Right lobe of liver (tissue), 6 donors: ENCODE measurements around the gene MYMK. TPM values are rescaled to one million over a fixed set of nuclear protein-coding genes. Genes with fewer than 3 reads are reported as not detected.

Experiments used
- ATAC-seq, 4 donors: fragments of 200-7000 bp; cut with Tn5 transposase; one replicate each; pipeline ENCODE4 v1.9.1; 2020; ENCODE audit warnings: mild to moderate bottlenecking in 4 of 4, moderate library complexity in 4 of 4
- DNase-seq, 3 donors: peaks; one replicate each; pipeline ENCODE4 v3.0.0-alpha.2; 2020
- H3K27ac ChIP-seq, 3 donors: fragments of 200-600 bp; one replicate each; pipeline ENCODE4 v1.8.0; 2022
- H3K27me3 ChIP-seq, 2 donors: fragments of 200-600 bp; one replicate each; pipeline ENCODE4 v1.8.0; 2022
- H3K36me3 ChIP-seq, 4 donors: fragments of 200-600 bp; sonication (generic) in 1 of 4; one replicate each; pipeline versions ENCODE4 v1.5.1 to v1.8.0; 2017 to 2022; ENCODE audit warnings: control low read depth in 1 of 4
- H3K4me1 ChIP-seq, 4 donors: fragments of 200-600 bp; sonication (generic) in 1 of 4; one replicate each; pipeline versions ENCODE4 v1.5.1 to v1.8.0; 2017 to 2022; ENCODE audit warnings: control low read depth in 1 of 4
- H3K4me3 ChIP-seq, 3 donors: fragments of 200-600 bp; one replicate each; pipeline ENCODE4 v1.8.0; 2022
- H3K9me3 ChIP-seq, 4 donors: fragments of 200-600 bp; sonication (generic) in 1 of 4; one replicate each; pipeline versions ENCODE4 v1.5.1 to v1.8.0; 2017 to 2022; ENCODE audit warnings: control low read depth in 1 of 4
- POLR2A ChIP-seq: fragments of 450-650 bp; IDR thresholded peaks from one replicate; pipeline ENCODE4 v1.6.1; 2017; ENCODE audit warnings: antibody characterized with exemption, mild to moderate bottlenecking
- WGBS: methylation state at CpG from one replicate; pipeline ENCODE4 v1.1.6; 2018; ENCODE audit warnings: low coverage, low lambda C conversion rate; ENCODE audit not compliant: insufficient coverage; ENCODE audit errors: missing lambda C conversion rate; 5-methylcytosine and 5-hydroxymethylcytosine counted together
- intact Hi-C, 2 donors: fragments of 100-400 bp; cut with DNase I; formaldehyde crosslinking; loops; one replicate each; pipeline versions ENCODE4 v1.11.2 to v1.14.1; 2022
- total RNA-seq, 6 experiments: library from RNA; depleted of rRNA in 2 of 6; stranded (reverse); fragments of >200 nt in 2 of 6; fragmentation: NEBNext Ultra II Directional in 3 of 6; extraction: Animal tissue kit (Norgen Biotek cat#: 25700) in 3 of 6; gene quantifications; one replicate each; pipeline versions ENCODE4 v1.1.0 to v1.2.4, GENCODE V29; 2016 to 2023
- TF ChIP-seq, protein P1 (sequence below), 4 donors: fragments of 200-600 bp in 3 of 4; fragments of 450-650 bp in 1 of 4; IDR thresholded peaks; one replicate each; pipeline versions ENCODE4 v1.5.1 to v1.8.0; 2016 to 2022; ENCODE audit warnings: antibody characterized with exemption in 4 of 4, mild to moderate bottlenecking in 2 of 4
- donor health status: DM: no; HTN: yes; CAD: no.
- donor health status: DM: no; HTN: no; CAD: no.
- donor health status: DM: no; HTN: no; CAD: no.
- donor health status: DM: no; HTN: yes; CAD: no.
- donor health status: DM: no; HTN: yes; CAD: no.

The MYMK gene
- total RNA-seq, 6 experiments from 2014 or later: not detected

GRCh38 chr9:133554729-133555128, 30.0 kb upstream of the MYMK start:
- Histone ChIP-seq H3K4me1 (no peaks in the 10 kb centered on the region), H3K9me3 (no peaks in the 10 kb centered on the region), H3K27me3 (no peaks in the 10 kb centered on the region), H3K36me3 (no peaks in the 10 kb centered on the region), H3K4me3 (no peak overlapping the region), H3K27ac (no peak overlapping the region)
- no peak for ATAC-seq
- WGBS: 95% methylated on average over 3 of the region's 8 CpGs
- no peak for DNase-seq
- no peak for TF ChIP-seq POLR2A
- TF ChIP-seq, protein P1, sequence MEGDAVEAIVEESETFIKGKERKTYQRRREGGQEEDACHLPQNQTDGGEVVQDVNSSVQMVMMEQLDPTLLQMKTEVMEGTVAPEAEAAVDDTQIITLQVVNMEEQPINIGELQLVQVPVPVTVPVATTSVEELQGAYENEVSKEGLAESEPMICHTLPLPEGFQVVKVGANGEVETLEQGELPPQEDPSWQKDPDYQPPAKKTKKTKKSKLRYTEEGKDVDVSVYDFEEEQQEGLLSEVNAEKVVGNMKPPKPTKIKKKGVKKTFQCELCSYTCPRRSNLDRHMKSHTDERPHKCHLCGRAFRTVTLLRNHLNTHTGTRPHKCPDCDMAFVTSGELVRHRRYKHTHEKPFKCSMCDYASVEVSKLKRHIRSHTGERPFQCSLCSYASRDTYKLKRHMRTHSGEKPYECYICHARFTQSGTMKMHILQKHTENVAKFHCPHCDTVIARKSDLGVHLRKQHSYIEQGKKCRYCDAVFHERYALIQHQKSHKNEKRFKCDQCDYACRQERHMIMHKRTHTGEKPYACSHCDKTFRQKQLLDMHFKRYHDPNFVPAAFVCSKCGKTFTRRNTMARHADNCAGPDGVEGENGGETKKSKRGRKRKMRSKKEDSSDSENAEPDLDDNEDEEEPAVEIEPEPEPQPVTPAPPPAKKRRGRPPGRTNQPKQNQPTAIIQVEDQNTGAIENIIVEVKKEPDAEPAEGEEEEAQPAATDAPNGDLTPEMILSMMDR (IDR thresholded peaks at IDR 0.05): no peak
- intact Hi-C loops: no loop called here

- H3K27me3 ChIP-seq: no peaks in the 10 kb centered on the region
- no peaks in the 10 kb centered on the region for H3K4me1 ChIP-seq
- intact Hi-C loops: no loop called here
- DNase-seq (no peak), ATAC-seq (no peak)
- H3K36me3 ChIP-seq: no peaks in the 10 kb centered on the region
- H3K27ac ChIP-seq: no peak overlapping the region
- TF ChIP-seq, protein P1 (IDR thresholded peaks at IDR 0.05): no peak
- no peak for TF ChIP-seq POLR2A
- no peak overlapping the region for H3K4me3 ChIP-seq
- no peaks in the 10 kb centered on the region for H3K9me3 ChIP-seq
- 89% methylated on average over 20 of the region's 31 CpGs for WGBS
Observed at GRCh38 chr9:133553973-133554713, 29.4 kb upstream of the MYMK start.

GRCh38 chr9:133553123-133553522, 28.4 kb upstream of the MYMK start:
- intact Hi-C loops: no loop called here
- no peak for ATAC-seq
- no peaks in the 10 kb centered on the region for H3K36me3 ChIP-seq
- no peak for DNase-seq
- 82% methylated on average over 6 of the region's 10 CpGs for WGBS
- no peak overlapping the region for H3K27ac ChIP-seq
- H3K4me1 ChIP-seq: no peaks in the 10 kb centered on the region
- no peaks in the 10 kb centered on the region for H3K9me3 ChIP-seq
- no peak overlapping the region for H3K4me3 ChIP-seq
- TF ChIP-seq, protein P1 (IDR thresholded peaks at IDR 0.05): no peak
- TF ChIP-seq POLR2A: no peak
- no peaks in the 10 kb centered on the region for H3K27me3 ChIP-seq

GRCh38 chr9:133552236-133552635, 27.5 kb upstream of the MYMK start:
- WGBS: 90% methylated on average over 6 of the region's 8 CpGs
- no peaks in the 10 kb centered on the region for H3K9me3 ChIP-seq
- H3K4me1 ChIP-seq: no peaks in the 10 kb centered on the region
- intact Hi-C loops: no loop called here
- H3K36me3 ChIP-seq: no peaks in the 10 kb centered on the region
- TF ChIP-seq, protein P1 (IDR thresholded peaks at IDR 0.05): no peak
- no peak for TF ChIP-seq POLR2A
- ATAC-seq (no peak), DNase-seq (no peak)
- H3K4me3 ChIP-seq: no peak overlapping the region
- no peaks in the 10 kb centered on the region for H3K27me3 ChIP-seq
- H3K27ac ChIP-seq: no peak overlapping the region
